ENCODE data around the gene HOXC12. TPM values are rescaled to one million over a fixed set of nuclear protein-coding genes. Genes with fewer than 3 reads are reported as not detected.

The HOXC12 gene
- total and polyA plus RNA-seq, 4 donors: not detected

GRCh38 chr12:53985994-53986685, 31.4 kb downstream of the HOXC12 start (continued):
- TF ChIP-seq ZBTB33 (IDR thresholded peaks at IDR 0.05): no peak
- no peak for TF ChIP-seq YY1 (IDR thresholded peaks at IDR 0.05)

- Histone ChIP-seq H3K4me1 (ENCODE audit: control insufficient read depth in 4 of 4, insufficient read depth in 4 of 4, low read length in 3 of 4) (peaks cover 3 to 14% (median 10%) of the 10 kb centered on the region in 4 donors), H3K36me3 (ENCODE audit: control insufficient read depth in 4 of 4, insufficient read depth in 3 of 4, low read depth in 1 of 4, low read length in 3 of 4) (no peaks in the 10 kb centered on the region), H3K9ac (ENCODE audit: low read depth in 1 of 2, low read length in 2 of 2) (no peak overlapping the region), H3K9me3 (ENCODE audit: control insufficient read depth in 4 of 4, low read length in 3 of 4) (peaks cover 0 to 7% (median 2%) of the 10 kb centered on the region in 4 donors), H3K27me3 (ENCODE audit: control insufficient read depth in 4 of 4, insufficient read depth in 4 of 4, low read length in 3 of 4) (peaks cover 14 to 32% (median 26%) of the 10 kb centered on the region in 4 donors), H3K4me3 (ENCODE audit: low read depth in 1 of 3, low read length in 3 of 3) (no peak overlapping the region), H3K27ac (ENCODE audit: low read depth in 1 of 2, low read length in 2 of 2) (no peak overlapping the region)
- WGBS: 25% methylated on average over 21 of the region's 21 CpGs
- no peak for TF ChIP-seq HNF4G (IDR thresholded peaks at IDR 0.05)
- TF ChIP-seq TAF1 (conservative IDR thresholded peaks at IDR 0.05): no peak
- no peak for DNase-seq (ENCODE audit: low spot score)
Measured at GRCh38 chr12:53986686-53987483, 32.2 kb downstream of the HOXC12 start.

GRCh38 chr12:53987787-53988230, 33.1 kb downstream of the HOXC12 start:
- Histone ChIP-seq H3K9me3 (ENCODE audit: control insufficient read depth in 4 of 4, low read length in 3 of 4) (peaks cover 0 to 7% (median 2%) of the 10 kb centered on the region in 4 donors), H3K4me3 (ENCODE audit: low read depth in 1 of 3, low read length in 3 of 3) (no peak overlapping the region), H3K27me3 (ENCODE audit: control insufficient read depth in 4 of 4, insufficient read depth in 4 of 4, low read length in 3 of 4) (peaks cover 15 to 37% (median 26%) of the 10 kb centered on the region in 4 donors), H3K4me1 (ENCODE audit: control insufficient read depth in 4 of 4, insufficient read depth in 4 of 4, low read length in 3 of 4) (peaks cover 3 to 14% (median 10%) of the 10 kb centered on the region in 4 donors), H3K27ac (ENCODE audit: low read depth in 1 of 2, low read length in 2 of 2) (no peak overlapping the region), H3K36me3 (ENCODE audit: control insufficient read depth in 4 of 4, insufficient read depth in 3 of 4, low read depth in 1 of 4, low read length in 3 of 4) (no peaks in the 10 kb centered on the region), H3K9ac (ENCODE audit: low read depth in 1 of 2, low read length in 2 of 2) (no peak overlapping the region)
- no peak for DNase-seq (ENCODE audit: low spot score)
- TF ChIP-seq NR2F2 (IDR thresholded peaks at IDR 0.05): no peak
- TF ChIP-seq HNF4A (conservative IDR thresholded peaks at IDR 0.05): no peak
- no peak for TF ChIP-seq CTCF (IDR thresholded peaks at IDR 0.05; ENCODE audit: low read depth, low read length, missing input control)
- no peak for TF ChIP-seq EGR1 (IDR thresholded peaks at IDR 0.05; ENCODE audit: low read depth in 2 of 2)
- WGBS: 30% methylated on average over 4 of the region's 4 CpGs

- Histone ChIP-seq H3K9ac (ENCODE audit: low read depth in 1 of 2, low read length in 2 of 2) (no peak overlapping the region), H3K36me3 (ENCODE audit: control insufficient read depth in 4 of 4, insufficient read depth in 3 of 4, low read depth in 1 of 4, low read length in 3 of 4) (no peaks in the 10 kb centered on the region), H3K4me1 (ENCODE audit: control insufficient read depth in 4 of 4, insufficient read depth in 4 of 4, low read length in 3 of 4) (peaks cover 3 to 14% (median 10%) of the 10 kb centered on the region in 4 donors), H3K9me3 (ENCODE audit: control insufficient read depth in 4 of 4, low read length in 3 of 4) (peaks cover 0 to 4% (median 2%) of the 10 kb centered on the region in 4 donors), H3K27ac (ENCODE audit: low read depth in 1 of 2, low read length in 2 of 2) (no peak overlapping the region), H3K4me3 (ENCODE audit: low read depth in 1 of 3, low read length in 3 of 3) (no peak overlapping the region), H3K27me3 (ENCODE audit: control insufficient read depth in 4 of 4, insufficient read depth in 4 of 4, low read length in 3 of 4) (peaks cover 13 to 39% (median 25%) of the 10 kb centered on the region in 4 donors)
- DNase-seq (ENCODE audit: low spot score): no peak
- 16% methylated on average over 5 of the region's 5 CpGs for WGBS
- TF ChIP-seq GABPA (IDR thresholded peaks at IDR 0.05 in 1 of 2, conservative IDR thresholded peaks at IDR 0.05 in 1 of 2): no peak
- TF ChIP-seq NR2F2 (IDR thresholded peaks at IDR 0.05): no peak
- TF ChIP-seq HNF4A (conservative IDR thresholded peaks at IDR 0.05): no peak
- TF ChIP-seq YY1 (IDR thresholded peaks at IDR 0.05): no peak
- TF ChIP-seq FOXA2 (IDR thresholded peaks at IDR 0.05): no peak
- TF ChIP-seq JUND (IDR thresholded peaks at IDR 0.05): no peak
- TF ChIP-seq HNF4G (IDR thresholded peaks at IDR 0.05): no peak
- no peak for TF ChIP-seq EGR1 (IDR thresholded peaks at IDR 0.05; ENCODE audit: low read depth in 2 of 2)
- no peak for TF ChIP-seq MAX (IDR thresholded peaks at IDR 0.05)
- no peak for TF ChIP-seq TAF1 (conservative IDR thresholded peaks at IDR 0.05)
- no peak for TF ChIP-seq REST (IDR thresholded peaks at IDR 0.05)
- TF ChIP-seq RAD21 (IDR thresholded peaks at IDR 0.05): no peak
- TF ChIP-seq RXRA (IDR thresholded peaks at IDR 0.05): no peak
Measured at GRCh38 chr12:53988541-53989226, 34.0 kb downstream of the HOXC12 start.

All from liver (tissue), 9 donors.